A673 (cell line): ENCODE results near the gene ITGA1. TPM values are rescaled to one million over a fixed set of nuclear protein-coding genes. Genes with fewer than 3 reads are reported as not detected.
"Not testable (repeated sequence)": the region's sequence is repeated elsewhere in the genome, so short reads cannot be mapped to it uniquely, and the experiment has no call there.

Experiments used
- BruUV-seq: library from RNA; stranded (reverse); fragments of 400-500 nt; replicated peaks from 2 replicates; lab custom pipeline; 2021; lab: Mats Ljungman, UMichigan
- CTCF ChIA-PET: fragments of 300-600 bp; sonication (Branson Sonifier 250); formaldehyde crosslinking; loops from one replicate; lab custom pipeline; 2022; ENCODE audit warnings: antibody characterized with exemption; lab: Charles Lee
- POLR2A ChIA-PET: fragments of 300-600 bp; sonication (Branson Sonifier 250); formaldehyde crosslinking; loops from one replicate; lab custom pipeline; 2022; ENCODE audit warnings: antibody characterized with exemption; ENCODE audit not compliant: low non-redundant PET; lab: Charles Lee
- DNase-seq: peaks from one replicate; pipeline ENCODE4 v3.0.0-alpha.2; 2015; ENCODE audit warnings: low spot score
- H3K27ac ChIP-seq: fragments of 200-600 bp; sonication (generic); 2 replicates; pipeline ENCODE4 v1.5.1; 2016; ENCODE audit warnings: mixed run types, low read depth, mild to moderate bottlenecking, mixed read lengths, antibody characterized with exemption, low read length; ENCODE audit not compliant: poor library complexity, severe bottlenecking
- H3K27me3 ChIP-seq: fragments of 200-600 bp; sonication (generic); replicated peaks from 2 replicates; pipeline ENCODE4 v1.6.1; 2017; ENCODE audit warnings: mixed run types, low read depth, mild to moderate bottlenecking, mixed read lengths, antibody characterized with exemption, low read length; ENCODE audit not compliant: insufficient read depth, poor library complexity
- H3K36me3 ChIP-seq: fragments of 200-600 bp; sonication (generic); 2 replicates; pipeline ENCODE4 v1.6.1; 2016; ENCODE audit warnings: mixed run types, mild to moderate bottlenecking, mixed read lengths, antibody characterized with exemption, low read length; ENCODE audit not compliant: insufficient read depth, poor library complexity, severe bottlenecking
- H3K4me1 ChIP-seq: fragments of 200-600 bp; sonication (generic); 2 replicates; pipeline ENCODE4 v1.6.1; 2017; ENCODE audit warnings: mixed run types, mild to moderate bottlenecking, mixed read lengths, antibody characterized with exemption, low read length; ENCODE audit not compliant: insufficient read depth, poor library complexity, severe bottlenecking
- H3K4me3 ChIP-seq: fragments of 200-600 bp; sonication (generic); 2 replicates; pipeline ENCODE4 v1.5.1; 2016; ENCODE audit warnings: low read depth, mixed run types, mild to moderate bottlenecking, mixed read lengths, low read length; ENCODE audit not compliant: poor library complexity, severe bottlenecking
- H3K9me3 ChIP-seq: fragments of 200-600 bp; sonication (generic); 2 replicates; pipeline ENCODE4 v1.6.1; 2016; ENCODE audit warnings: mixed run types, low read depth, mild to moderate bottlenecking, mixed read lengths, antibody characterized with exemption, low read length; ENCODE audit not compliant: poor library complexity, severe bottlenecking
- EZH2 ChIP-seq: fragments of 200-600 bp; sonication (generic); IDR thresholded peaks from 2 replicates; pipeline ENCODE4 v1.6.1; 2017; ENCODE audit warnings: borderline replicate concordance, low read depth, mild to moderate bottlenecking, mixed read lengths, antibody characterized with exemption, low read length; ENCODE audit not compliant: poor library complexity, severe bottlenecking
- intact Hi-C: fragments of 100-400 bp; cut with micrococcal nuclease; formaldehyde crosslinking; loops from one replicate; pipeline ENCODE4 v1.10.0; 2022; ENCODE audit not compliant: unreplicated experiment
- total RNA-seq: library from RNA; stranded (reverse); gene quantifications from 2 replicates; pipeline ENCODE4 v1.2.3, GENCODE V29; 2021
- TF ChIP-seq, protein P1 (sequence below): fragments of 300-800, 200-600 bp; sonication (generic); conservative IDR thresholded peaks from 2 replicates; pipeline ENCODE4 v1.5.1; 2017; ENCODE audit warnings: low read depth, mild to moderate bottlenecking, antibody characterized with exemption, low read length, moderate library complexity, mixed read lengths

Gene ITGA1
- total RNA-seq, 1 experiment from 2014 or later = 8.1 TPM

DNA sequence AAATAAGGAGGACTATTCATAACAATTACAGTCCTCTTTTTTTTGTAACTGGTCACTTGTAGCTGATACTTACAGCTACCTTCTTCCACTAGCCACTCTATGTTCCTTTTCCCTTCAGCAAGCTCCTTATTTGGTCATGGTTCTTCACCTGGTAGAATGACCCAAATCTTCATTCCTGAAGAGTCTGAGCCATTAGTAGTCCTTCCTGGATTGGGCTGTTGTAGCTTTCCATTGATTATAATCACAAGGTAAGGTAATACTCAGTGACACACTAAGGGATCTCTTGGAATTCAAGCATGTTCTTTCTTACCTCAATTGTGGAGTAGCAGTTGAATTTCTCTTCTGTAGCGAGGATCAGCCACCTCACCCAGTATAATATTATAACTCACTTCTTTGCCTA, 175.9 kb downstream of the ITGA1 start:
- ChIA-PET CTCF (no interaction called here), POLR2A (no interaction called here)
- intact Hi-C loops = no loop called here
- DNase-seq = no peak
- Histone ChIP-seq H3K27me3 (no peaks in the 10 kb centered on the region), H3K27ac (no peak overlapping the region), H3K36me3 (no peaks in the 10 kb centered on the region), H3K4me3 (no peak overlapping the region), H3K4me1 (no peaks in the 10 kb centered on the region), H3K9me3 (no peaks in the 10 kb centered on the region)
- TF ChIP-seq EZH2 = no peak
- TF ChIP-seq, protein P1, sequence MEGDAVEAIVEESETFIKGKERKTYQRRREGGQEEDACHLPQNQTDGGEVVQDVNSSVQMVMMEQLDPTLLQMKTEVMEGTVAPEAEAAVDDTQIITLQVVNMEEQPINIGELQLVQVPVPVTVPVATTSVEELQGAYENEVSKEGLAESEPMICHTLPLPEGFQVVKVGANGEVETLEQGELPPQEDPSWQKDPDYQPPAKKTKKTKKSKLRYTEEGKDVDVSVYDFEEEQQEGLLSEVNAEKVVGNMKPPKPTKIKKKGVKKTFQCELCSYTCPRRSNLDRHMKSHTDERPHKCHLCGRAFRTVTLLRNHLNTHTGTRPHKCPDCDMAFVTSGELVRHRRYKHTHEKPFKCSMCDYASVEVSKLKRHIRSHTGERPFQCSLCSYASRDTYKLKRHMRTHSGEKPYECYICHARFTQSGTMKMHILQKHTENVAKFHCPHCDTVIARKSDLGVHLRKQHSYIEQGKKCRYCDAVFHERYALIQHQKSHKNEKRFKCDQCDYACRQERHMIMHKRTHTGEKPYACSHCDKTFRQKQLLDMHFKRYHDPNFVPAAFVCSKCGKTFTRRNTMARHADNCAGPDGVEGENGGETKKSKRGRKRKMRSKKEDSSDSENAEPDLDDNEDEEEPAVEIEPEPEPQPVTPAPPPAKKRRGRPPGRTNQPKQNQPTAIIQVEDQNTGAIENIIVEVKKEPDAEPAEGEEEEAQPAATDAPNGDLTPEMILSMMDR = no peak
- no TSS peak for BruUV-seq

DNA sequence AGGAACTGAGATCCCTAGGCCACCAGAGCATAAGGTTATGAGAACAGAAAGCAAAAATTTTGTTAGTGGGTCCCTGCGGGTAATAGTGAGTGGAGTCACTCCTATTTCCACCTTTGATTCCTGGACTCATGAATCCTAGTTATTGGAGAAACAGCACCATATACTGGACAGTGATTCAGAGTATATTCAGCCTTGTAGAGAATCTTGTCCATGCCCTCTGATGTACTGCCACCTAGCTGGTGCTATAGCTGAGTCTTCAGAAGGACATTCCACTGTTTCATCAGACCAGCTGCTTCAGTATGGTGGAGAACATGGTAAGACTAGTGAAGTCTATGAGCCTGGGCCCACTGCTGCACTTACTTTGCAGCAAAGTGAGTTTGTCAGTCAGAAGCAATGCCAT, 176.4 kb downstream of the ITGA1 start:
- Histone ChIP-seq H3K4me3 (no peak overlapping the region), H3K27me3 (no peaks in the 10 kb centered on the region), H3K9me3 (no peaks in the 10 kb centered on the region), H3K27ac (no peak overlapping the region), H3K36me3 (no peaks in the 10 kb centered on the region), H3K4me1 (no peaks in the 10 kb centered on the region)
- CTCF ChIA-PET = no interaction called here
- TF ChIP-seq, protein P1 = 0 out of 2 replicates have a peak, but pooled peaks have one; percentile 19
- no peak for TF ChIP-seq EZH2
- POLR2A ChIA-PET = no interaction called here
- intact Hi-C loops = no loop called here
- no peak for DNase-seq
- no TSS peak for BruUV-seq

DNA sequence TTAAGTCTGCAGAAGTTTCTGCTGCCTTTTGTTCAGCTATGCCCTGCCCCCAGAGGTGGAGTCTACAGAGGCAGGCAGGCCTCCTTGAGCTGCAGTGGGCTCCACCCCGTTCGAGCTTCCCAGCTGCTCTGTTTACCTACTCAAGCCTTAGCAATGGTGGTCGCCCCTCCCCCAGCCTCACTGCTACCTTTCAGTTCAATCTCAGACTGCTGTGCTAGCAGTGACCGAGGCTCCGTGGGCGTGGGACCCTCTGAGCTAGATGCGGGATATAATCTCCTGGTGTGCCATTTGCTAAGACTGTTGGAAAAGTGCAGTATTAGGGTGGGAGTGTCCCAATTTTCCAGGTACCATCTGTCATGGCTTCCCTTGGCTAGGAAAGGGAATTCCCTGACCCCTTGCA, 188.4 kb downstream of the ITGA1 start:
- BruUV-seq, H3K36me3 ChIP-seq, intact Hi-C loops, H3K27me3 ChIP-seq, DNase-seq, H3K9me3 ChIP-seq, CTCF ChIA-PET, H3K27ac ChIP-seq, H3K4me1 ChIP-seq, POLR2A ChIA-PET, H3K4me3 ChIP-seq: not testable (repeated sequence)

DNA sequence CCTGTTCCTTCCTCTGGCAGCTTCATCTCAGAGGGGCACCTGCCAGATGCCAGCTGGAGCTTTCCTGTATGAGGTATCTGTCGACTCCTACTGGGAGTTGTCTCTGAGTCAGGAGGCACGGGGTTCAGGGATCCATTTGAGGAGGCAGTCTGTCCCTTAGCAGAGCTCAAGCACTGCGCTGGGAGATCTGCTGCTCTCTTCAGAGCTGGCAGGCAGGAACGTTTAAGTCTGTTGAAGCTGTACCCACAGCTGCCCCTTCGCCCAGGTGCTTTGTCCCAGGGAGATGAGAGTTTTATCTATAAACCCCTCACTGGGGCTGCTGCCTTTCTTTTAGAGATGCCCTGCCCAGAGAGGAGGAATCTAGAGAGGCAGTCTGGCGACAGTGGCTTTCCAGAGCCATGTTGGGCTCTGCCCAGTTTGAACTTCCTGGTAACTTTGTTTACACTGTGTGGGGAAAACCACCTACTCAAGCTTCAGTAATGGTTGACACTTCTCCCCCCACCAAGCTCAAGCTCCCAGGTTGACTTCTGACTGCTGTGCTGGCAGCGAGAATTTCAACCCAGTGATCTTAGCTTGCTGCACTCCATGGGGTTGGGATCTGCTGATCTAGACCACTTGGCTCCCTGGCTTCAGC, 189.7 kb downstream of the ITGA1 start:
- no TSS peak for BruUV-seq
- DNase-seq = no peak
- H3K4me1 ChIP-seq = no peaks in the 10 kb centered on the region
- TF ChIP-seq EZH2 = no peak
- TF ChIP-seq, protein P1 = no peak
- no peaks in the 10 kb centered on the region for H3K27me3 ChIP-seq
- H3K9me3 ChIP-seq = peaks cover 5% of the 10 kb centered on the region
- CTCF ChIA-PET = no interaction called here
- no peak overlapping the region for H3K27ac ChIP-seq
- H3K4me3 ChIP-seq = no peak overlapping the region
- intact Hi-C loops = no loop called here
- H3K36me3 ChIP-seq = no peaks in the 10 kb centered on the region
- POLR2A ChIA-PET = no interaction called here
